NCI-H128 (cell line): ENCODE measurements around the gene EIF5A2.
"Not testable (repeated sequence)": the region's sequence is repeated elsewhere in the genome, so short reads cannot be mapped to it uniquely, and the experiment has no call there.

Experiments used
- DNase-seq: peaks from one replicate; lab custom pipeline; 2025; ENCODE audit not compliant: unreplicated experiment; lab: John Stamatoyannopoulos, UW

The EIF5A2 gene

GRCh38 chr3:170897199-170897598 is 11.2 kb downstream of the EIF5A2 start:
- not testable (repeated sequence) for DNase-seq

- DNase-seq = no peak
Observed at GRCh38 chr3:170896781-170897180, 11.7 kb downstream of the EIF5A2 start.

- DNase-seq = not testable (repeated sequence)
Observed at GRCh38 chr3:170896333-170896732, 12.1 kb downstream of the EIF5A2 start.

GRCh38 chr3:170893895-170894294 is 14.5 kb downstream of the EIF5A2 start:
- DNase-seq = no peak

- no peak for DNase-seq
Observed at GRCh38 chr3:170889630-170890029, 18.8 kb downstream of the EIF5A2 start.

GRCh38 chr3:170889132-170889531 is 19.3 kb downstream of the EIF5A2 start:
- no peak for DNase-seq

GRCh38 chr3:170884109-170884930 is 24.1 kb downstream of the EIF5A2 start:
- not testable (repeated sequence) for DNase-seq

GRCh38 chr3:170878688-170879087 is 29.7 kb downstream of the EIF5A2 start:
- not testable (repeated sequence) for DNase-seq

GRCh38 chr3:170877311-170877710 is 31.1 kb downstream of the EIF5A2 start:
- DNase-seq = not testable (repeated sequence)

GRCh38 chr3:170876537-170876936 is 31.9 kb downstream of the EIF5A2 start:
- DNase-seq = no peak

GRCh38 chr3:170869645-170870593 is 38.5 kb downstream of the EIF5A2 start, which contains the start of gene RPL22L1:
Gene RPL22L1, minus strand, starts transcription at chr3:170870195. Its CDS starts 28 bp downstream, at chr3:170870167.
- DNase-seq = no peak

GRCh38 chr3:170869239-170869590 is 39.2 kb downstream of the EIF5A2 start:
- no peak for DNase-seq

GRCh38 chr3:170868577-170869238 is 39.7 kb downstream of the EIF5A2 start:
- no peak for DNase-seq

- DNase-seq = no peak
Observed at GRCh38 chr3:170867143-170867937, 41.1 kb downstream of the EIF5A2 start.

GRCh38 chr3:170866499-170866898 is 41.9 kb downstream of the EIF5A2 start:
- no peak for DNase-seq

- no peak for DNase-seq
Observed at GRCh38 chr3:170865209-170866094, 43.0 kb downstream of the EIF5A2 start.

- no peak for DNase-seq
Observed at GRCh38 chr3:170864525-170865208, 43.8 kb downstream of the EIF5A2 start.

GRCh38 chr3:170863816-170864215 is 44.6 kb downstream of the EIF5A2 start:
- no peak for DNase-seq
